Activated CD4-positive, alpha-beta T cell treated with anti-CD3 and anti-CD28 coated beads for 24 hours (primary cell): ENCODE data around the gene NAALADL2.

Experiments used
- DNase-seq, 2 donors: peaks; one replicate each; pipeline ENCODE4 v3.0.0-alpha.2; 2020; ENCODE audit warnings: low read depth in 2 of 2

Gene NAALADL2

DNA sequence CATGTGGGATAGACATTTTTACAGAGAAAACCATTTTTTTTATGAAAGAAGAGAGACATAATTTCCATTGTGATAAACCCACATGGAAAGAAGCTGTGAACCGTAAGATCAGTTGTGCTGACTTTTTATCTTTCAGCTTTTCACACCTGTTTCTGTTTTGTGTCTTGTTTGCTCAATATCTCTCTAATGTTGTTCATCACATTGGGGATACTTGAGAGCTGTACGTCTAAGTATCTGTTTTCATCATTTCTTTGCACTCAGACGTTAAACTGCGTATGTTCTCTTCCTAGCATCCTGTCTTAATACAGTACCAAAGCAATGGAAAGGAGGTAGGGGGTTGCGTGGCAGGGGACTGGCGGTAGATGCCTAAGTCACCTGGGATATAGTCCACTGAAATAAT lies 449.0 kb downstream of the NAALADL2 start:
- no peak for DNase-seq

DNA sequence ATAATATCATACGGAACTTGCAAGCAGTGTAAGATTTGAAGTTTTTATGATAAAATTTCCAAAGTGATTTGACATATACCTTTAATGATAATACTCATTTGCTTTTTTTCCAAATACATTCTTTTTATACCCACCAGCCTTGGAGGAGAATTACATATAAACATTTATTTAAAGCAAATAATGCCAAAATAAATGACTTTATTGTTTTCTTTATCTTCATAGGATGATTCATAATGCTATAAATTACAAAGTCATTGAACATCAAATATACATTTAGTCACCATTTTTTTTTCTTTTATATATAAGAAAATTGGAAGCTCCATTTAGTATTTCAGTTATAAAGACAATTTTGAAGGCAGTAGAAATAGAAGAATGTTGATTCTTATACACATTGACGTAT lies 450.9 kb downstream of the NAALADL2 start:
- DNase-seq = no peak

DNA sequence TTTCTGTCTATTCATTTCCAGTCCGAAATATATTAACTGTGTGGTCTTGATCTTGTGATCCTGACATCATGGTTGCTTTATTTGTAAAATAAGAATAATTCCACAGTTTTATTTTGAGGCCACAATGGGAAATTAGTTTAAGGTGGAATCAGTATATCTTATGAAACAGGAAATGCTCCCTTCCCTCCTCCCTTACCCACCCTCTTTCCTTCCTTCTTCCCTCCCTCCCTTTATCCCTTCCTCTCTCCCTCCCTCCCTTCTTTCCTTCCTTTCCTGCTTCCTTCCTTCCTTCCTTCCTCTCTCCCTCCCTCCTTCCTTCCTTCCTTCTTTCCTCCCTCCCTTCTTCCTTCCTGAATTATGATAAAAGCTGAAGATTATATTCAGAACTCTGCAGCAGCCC lies 452.3 kb downstream of the NAALADL2 start:
- no peak for DNase-seq

DNA sequence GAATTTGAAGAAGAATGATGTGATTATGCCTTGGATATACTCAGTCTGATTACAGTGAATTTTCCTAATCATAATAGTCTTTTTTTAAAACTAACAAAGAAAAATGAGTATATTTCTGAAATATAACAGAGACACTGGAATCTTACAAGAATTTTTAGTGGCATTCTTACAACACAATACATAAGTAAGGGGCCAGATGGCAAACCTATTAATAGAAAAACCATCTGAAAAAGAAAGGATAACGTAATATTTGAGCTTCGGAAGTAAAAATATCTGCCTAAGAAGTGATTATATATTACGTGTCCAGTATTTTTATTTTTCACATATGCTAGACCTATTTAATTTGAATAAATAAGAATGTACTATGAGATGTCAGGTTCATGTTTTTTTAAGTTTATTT lies 452.8 kb downstream of the NAALADL2 start:
- no peak for DNase-seq

DNA sequence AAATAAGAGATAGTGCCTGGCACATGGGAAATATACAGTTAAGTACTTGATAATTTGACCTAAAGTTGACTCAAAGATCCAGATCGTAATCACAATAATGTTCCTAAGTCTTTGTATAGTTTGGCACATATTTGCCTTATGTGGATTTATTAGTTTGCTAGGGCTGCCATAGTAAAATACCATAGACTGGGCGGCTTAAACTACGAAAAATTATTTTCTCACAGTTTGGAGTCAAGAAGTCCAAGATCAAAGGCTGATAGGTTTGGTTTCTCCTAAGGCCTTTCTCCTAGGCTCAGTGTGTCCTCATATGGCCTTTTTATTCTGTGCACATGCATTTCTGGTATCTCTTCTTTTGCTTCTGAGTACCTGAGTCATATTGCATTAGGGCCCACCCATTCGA lies 453.7 kb downstream of the NAALADL2 start:
- no peak for DNase-seq

DNA sequence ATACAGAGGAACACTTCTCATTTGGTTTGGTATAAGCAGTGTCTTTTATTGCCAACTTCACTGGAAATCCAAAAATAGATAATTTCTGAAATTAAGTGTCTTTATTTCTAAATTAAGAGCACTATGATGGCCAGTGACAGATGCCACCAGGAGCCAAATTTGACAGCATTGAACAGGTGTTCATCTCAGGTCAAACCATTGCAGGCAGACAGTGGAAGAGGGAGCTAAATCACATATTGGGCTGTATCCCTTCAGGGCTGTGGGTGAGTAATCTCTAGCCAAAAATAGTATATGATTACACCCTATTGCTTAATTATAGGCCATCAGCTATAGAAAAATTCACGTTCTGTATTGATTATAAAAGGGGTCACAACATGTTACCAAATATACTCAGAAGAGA lies 457.7 kb downstream of the NAALADL2 start:
- DNase-seq = no peak

DNA sequence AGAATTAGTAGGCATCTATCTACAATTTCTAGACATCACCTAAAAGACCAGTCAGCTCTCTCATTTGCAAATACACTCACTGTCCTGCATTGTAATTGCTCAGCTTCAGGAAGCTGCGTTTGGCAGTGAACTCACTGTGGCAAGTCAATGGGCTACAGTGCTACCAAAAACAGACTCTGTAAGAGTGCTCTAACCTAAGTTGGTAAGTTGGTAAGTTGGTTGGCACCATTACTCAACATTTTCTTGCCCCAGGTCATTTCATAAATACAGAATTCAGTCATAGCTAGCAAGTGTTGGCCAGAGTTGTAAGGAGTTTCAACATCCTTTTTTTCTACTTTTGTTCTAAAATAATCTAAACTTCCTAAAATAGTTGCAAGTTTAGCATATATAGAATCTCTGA lies 466.3 kb downstream of the NAALADL2 start:
- no peak for DNase-seq

DNA sequence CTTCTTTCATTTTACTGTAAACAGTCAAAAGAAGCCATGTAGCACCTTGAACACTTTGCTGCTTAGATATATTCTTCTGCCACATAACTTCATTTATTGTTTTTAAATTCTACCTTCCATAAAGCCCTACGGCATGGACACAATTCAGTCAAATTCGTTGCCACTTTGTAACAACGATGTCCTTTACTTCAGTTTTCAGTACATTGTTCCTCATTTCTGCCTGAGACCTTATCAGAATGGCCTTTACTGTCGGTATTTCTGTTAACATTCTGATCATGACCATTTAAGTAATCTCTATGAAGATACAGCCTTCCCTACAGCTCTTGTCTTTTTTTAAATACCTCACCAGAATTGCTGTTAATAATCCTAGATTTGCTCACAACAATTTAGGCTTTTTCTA lies 466.9 kb downstream of the NAALADL2 start:
- DNase-seq = no peak

DNA sequence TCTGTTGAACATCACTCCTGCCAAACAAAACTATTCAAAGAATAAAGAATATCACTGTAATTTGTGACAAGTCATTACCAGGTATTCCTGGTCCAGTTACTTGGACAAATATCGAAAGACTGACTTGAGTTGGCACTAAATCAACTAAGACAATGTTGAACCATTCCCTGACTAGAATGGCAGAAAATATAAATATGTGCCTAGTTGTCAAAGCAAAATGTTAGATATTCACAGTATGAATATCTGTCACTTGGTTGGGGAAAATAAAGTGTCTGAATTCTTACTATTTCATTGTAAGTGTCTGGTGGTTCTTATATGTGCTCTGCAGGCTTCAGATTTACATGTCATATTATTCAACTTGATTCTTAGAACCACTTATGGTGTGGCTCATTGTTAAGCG lies 470.2 kb downstream of the NAALADL2 start:
- DNase-seq = no peak

DNA sequence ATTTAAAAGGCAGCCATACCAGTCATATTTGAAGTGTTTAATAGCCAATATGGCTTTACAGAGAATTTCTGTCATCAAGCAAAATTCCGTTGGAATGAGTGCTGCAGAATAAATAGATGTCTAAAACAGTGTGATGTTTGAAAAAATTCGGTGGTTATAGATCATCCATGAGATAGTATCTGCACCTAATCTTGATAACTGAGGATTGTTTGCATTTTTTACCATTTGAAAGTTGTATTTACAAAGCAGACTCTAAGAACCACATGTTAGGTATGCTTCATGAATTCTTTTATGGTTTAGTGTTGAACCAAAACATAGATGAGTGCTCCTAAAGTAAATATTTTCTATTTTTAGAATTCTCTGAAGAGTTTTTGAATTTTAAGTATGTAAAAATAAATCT lies 476.1 kb downstream of the NAALADL2 start:
- no peak for DNase-seq

DNA sequence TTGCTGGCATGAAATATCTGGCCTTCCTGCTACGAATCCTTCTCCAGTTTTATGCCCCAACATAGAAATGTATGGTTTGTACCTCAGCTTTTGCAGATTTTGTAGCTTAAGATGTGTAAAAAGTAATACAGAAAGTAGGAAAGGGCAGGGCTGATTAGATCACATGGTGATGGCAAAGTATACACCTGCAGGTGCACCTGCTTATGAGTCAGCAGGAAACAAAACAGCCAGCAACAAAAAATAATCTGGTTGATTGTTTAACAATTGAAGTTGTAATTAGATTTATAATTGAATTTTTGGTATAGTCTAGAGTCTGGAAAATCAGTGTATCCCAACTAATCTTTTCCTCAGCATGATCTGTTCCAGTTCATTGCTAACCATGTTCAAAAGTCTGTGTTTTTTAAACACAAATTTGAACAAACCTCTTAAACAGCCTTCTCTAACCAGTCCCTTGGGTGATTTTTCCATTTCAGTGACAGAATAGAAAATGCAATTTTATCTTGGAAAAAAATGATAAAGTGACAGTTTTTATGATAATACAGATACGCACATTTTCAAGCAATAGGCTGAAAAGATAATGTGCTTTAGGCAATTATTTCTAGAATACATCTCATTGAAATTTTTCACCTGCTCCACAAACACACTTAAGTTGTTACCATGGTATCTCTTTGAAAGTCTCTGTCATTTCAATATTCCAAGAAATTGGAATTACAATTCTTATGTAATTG lies 477.4 kb downstream of the NAALADL2 start:
- DNase-seq = no peak

DNA sequence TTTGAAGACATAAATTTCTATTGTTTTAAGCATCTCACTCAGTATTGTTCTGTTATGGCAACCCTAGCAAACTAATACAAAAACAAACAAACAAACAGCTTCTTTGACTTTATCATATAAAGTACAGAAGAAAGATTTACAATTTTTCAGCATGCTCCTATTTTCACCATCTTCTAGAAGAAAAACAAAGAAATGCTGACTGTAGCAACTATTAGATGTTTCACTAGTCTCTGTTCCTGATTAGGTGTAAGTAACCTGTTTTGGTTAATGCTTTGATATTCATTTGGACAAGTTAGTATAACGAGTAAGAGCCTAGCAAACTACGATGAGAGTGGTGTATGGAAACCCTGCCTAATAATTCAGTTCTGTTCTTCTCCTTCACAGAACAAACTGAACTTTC lies 478.5 kb downstream of the NAALADL2 start:
- DNase-seq = no peak

DNA sequence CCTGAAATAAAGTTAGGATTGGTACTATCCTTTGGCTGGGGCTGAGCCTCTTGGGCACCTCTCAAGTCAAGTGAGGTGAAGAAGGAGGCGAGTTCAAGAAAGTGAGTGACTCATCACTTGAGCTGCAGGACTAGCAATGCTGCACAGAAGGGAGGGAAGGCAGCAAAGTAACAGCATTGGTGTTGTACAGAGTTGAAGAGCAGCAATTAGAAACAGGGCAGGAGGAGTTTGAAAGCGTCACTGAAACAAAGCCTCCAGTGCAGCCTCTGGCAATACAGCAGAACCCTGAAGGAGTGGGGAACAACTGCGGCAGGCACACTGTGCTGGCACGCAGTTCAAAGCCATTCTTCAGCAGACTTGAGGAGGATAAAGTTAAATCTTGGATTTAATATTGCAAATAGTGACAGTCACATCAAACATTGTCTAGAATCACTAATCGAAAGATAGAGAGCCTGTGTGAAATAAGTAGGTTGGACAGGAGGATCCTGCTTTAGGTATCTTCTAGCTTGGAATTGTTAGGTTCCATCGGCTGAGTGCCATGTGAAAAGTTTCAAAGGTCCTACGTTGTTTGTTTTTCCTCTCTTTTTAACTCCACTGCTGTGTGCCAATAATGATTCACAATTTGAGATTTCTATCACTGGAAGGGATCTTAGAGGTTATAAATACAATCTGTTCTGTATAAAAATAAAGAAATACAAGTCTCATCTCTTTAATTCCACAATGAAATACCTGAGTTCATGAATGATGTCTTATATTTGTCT lies 479.8 kb downstream of the NAALADL2 start:
- DNase-seq = no peak

DNA sequence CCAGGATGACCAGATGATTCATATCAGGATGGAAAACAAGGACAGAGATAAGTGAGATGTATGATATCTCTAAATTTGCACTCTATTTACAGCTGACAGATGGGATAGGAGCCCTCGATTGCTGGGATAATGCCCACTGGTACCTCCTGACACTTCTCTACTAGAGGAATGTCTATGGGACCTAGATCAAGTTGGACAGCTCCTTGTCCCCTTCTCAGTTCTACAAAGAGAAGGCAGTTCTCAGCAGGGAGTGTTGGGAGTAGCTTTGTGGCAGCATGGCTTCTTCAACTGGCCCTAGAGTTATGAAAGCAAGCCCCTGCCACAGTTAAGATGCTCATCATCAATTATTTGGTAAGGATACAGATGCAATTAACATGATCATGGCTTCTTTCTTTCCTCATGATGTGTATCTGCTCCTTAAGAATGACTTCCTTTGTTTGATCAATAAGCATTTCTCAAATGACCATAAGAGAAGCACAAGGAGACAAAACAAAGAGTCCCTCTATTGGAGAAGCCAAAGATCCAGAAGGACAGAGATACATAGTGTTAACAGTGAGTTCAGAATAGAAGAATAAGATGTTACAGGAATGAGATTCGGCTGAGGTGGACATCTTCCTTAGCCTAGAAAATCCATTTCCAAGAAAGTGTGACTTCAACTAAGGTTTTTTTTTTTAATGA lies 481.3 kb downstream of the NAALADL2 start:
- DNase-seq = no peak

DNA sequence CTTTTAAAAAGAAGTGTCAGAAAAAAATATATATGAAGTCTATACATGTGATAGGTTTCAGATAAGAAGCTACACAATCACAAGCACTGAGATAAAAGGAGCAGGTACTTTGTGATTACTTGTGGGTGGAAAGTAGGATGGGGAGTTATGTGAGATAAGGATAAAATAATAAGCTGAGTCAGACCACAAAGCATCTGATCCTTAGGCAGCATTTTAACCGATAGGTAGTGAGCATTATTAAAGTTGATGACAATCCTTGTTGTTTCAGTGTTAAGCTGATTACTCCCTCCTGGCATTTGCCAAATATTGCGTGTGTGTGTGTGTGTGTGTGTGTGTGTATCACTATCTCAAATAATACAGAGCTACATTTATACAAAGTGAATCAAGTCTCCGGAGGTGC lies 483.1 kb downstream of the NAALADL2 start:
- no peak for DNase-seq

DNA sequence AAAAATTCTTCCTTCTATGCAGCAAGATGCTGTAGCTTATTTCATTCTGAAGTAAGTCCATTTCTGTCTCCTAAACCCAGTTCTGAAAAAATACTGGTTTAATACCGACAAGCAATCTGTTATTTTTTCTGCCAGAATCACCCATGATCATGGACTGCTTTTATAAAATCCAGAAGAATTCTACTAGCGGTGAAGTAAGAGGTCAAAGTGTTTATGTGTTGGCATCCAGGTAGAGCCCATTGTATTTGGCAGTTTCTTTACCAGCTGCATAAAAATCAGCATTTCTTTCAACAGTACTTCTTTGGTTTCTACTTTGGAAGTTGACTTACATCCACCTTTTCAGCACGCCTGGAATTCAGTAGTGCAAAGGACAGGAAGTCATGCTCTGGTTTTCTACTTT lies 484.8 kb downstream of the NAALADL2 start:
- DNase-seq = no peak

DNA sequence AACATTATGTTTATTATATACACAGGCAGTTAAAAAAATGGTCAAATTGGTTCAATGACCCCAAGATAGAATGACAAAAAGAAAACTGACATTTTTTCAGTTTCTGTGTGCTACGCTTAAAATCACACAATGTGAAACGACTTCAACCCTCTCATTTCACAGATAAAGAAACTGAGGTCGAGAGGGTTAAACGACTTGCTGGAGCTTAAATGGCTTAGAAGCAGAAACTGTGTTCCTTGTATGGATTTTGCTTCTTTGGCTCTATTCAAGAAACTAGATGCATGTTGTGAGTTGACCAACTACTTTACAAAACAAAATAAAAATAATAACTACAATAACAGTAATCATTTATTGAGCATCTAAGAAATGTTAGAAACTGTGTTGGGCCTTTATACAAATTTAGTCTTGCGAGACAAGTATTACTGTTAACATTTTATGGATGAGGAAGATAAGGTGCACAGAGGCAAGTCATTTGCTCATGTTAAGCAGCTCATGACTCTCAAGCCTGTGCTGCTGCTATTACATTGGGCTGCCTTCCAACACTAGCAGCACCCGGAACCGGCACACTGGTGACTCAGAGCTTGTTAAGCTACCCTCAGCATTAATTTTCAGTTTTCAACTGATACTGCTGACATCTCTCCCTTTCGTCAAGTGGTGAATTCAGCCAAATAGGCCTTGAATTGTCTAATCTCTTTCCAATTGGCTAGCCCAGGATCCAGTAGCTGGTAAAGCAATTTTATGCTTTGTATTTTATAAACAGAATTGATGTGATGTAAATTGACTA lies 487.6 kb downstream of the NAALADL2 start:
- no peak for DNase-seq

DNA sequence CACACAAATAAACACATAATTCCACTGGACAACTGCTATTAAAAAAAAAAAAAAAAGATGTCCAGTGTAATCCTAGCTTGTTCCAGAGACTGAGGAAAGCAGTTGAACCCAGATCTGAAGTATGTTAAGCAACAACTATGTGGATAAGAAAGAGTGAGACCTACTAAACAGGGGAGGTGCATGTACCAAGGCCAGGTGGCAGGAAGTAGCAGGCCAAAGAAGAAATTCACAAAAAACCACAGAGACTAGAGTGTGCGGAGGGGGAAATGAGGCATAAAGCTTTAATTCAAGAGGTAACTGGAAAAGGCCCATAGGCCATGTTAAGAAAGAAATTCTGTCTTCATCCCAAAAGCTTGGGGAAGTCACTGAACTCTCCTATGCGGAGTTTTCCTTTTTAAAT lies 490.0 kb downstream of the NAALADL2 start:
- DNase-seq = no peak

DNA sequence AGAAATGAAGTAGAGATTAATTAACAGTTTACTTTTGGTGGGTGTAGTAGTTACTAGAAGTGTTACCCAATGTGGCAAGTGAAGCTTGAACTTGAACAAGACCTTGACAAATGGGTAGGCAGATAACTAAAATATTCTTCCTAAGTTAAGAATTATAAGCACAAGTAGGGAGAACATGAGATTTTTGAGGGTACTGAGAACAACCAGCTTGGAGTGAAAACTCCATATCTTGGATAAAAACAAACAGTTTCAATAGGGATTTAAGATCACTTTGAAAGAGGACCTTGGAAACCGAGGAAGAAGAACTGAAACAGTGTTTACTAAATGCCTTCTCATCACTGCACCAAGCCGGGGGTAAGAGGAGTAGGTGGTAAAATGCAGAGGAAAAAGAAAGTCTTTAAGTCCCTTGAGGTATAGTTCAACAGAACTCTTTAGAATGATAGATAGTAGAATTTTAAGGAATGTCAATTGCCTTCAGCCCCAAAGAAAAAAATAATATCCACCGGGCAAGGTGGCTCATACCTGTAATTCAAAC lies 496.7 kb downstream of the NAALADL2 start:
- no peak for DNase-seq

DNA sequence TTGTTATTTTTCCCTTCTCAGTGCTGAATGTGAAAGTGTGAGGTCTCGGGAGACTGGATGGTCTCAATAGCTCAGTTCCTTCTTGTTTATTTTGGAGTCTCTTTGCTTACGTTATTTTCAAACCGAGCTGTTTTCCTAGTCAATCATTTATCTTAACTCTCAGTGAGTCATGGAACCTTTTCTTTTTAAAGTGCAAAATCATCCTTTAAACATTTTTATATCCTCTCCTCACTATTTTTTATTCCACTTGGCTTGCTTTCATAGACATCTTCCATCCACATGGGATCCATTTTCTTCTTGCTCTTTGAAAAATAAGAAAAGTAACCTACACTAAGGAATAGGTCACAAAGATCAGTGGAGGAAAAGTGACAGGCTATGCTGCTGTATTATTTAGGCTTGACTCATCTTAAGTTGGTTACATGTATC lies 497.8 kb downstream of the NAALADL2 start:
- DNase-seq = no peak

DNA sequence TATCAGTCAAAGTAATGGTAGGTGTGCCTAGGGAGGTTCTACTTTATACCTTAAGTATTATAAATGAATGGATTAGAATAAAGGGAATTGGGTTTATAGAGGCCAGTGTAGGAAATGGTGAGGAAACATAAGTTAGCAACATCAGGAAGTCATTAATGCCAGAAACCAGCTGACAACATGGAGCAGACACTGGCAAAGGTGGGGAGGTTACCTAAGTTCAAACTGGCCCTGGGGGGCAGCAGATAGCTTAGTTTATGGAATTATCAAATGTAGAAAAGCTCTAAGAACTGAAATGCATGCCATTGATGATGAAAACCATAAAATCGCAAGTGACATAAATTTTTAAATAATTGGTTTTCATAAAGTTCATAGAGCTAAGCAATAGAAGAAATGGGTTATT lies 498.6 kb downstream of the NAALADL2 start:
- no peak for DNase-seq

DNA sequence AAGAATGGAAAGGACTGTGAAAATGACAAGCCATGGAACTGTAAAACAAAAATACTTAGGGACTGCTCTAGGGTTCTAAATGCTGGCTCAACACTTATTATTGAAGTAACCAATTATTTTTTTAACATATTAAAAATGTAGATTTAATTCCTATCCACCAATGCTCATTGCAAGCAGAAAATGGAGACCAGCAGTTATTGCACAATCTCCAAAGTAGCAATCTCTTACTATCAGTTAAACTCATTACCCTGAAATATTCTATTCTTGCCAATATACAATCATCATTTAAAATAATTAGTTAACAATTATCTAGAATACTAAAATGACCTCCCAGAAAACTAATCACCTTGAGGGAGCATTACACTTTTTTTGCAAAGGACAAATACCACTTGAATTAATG lies 499.8 kb downstream of the NAALADL2 start:
- no peak for DNase-seq
